IMR-90 (cell line): ENCODE measurements around the gene SMARCA4. TPM values are rescaled to one million over a fixed set of nuclear protein-coding genes. Genes with fewer than 3 reads are reported as not detected.

Experiments used
- ATAC-seq: fragments of 200-7000 bp; cut with Tn5 transposase; 2 replicates; pipeline ENCODE4 v1.9.1; 2020; ENCODE audit warnings: low read depth, mild to moderate bottlenecking, moderate library complexity
- BruUV-seq: library from RNA; stranded (reverse); fragments of 400-500 nt; replicated peaks from 2 replicates; lab custom pipeline; 2021; lab: Mats Ljungman, UMichigan
- CTCF ChIA-PET: fragments of 300-600 bp; formaldehyde crosslinking; extraction: SDS; loops from one replicate; lab custom pipeline; 2021; ENCODE audit warnings: antibody characterized with exemption; lab: Yijun Ruan, JAX
- POLR2A ChIA-PET: fragments of 300-600 bp; sonication (Branson Sonifier 250); formaldehyde crosslinking; loops from one replicate; lab custom pipeline; 2022; ENCODE audit warnings: antibody characterized with exemption; ENCODE audit not compliant: unreplicated experiment; lab: Charles Lee
- DNase-seq: peaks from one replicate; pipeline ENCODE4 v3.0.0; 2013
- H2AFZ ChIP-seq: replicated peaks from 2 replicates; pipeline ENCODE3; 2013; ENCODE audit warnings: low read length, mild to moderate bottlenecking; ENCODE audit not compliant: poor library complexity
- H2AK5ac ChIP-seq: 2 replicates; pipeline ENCODE4 v1.6.1; 2013; ENCODE audit warnings: low read depth, low read length, inconsistent platforms
- H2AK9ac ChIP-seq: replicated peaks from 2 replicates; pipeline ENCODE3; 2013; ENCODE audit warnings: mild to moderate bottlenecking, low read depth, low read length, moderate library complexity; ENCODE audit not compliant: poor library complexity
- H2BK120ac ChIP-seq: 2 replicates; pipeline ENCODE4 v1.6.1; 2013; ENCODE audit warnings: low read depth, low read length, inconsistent platforms
- H2BK15ac ChIP-seq: 3 replicates; pipeline ENCODE4 v1.6.1; 2013; ENCODE audit warnings: low read depth, low read length, inconsistent platforms
- H2BK20ac ChIP-seq: 2 replicates; pipeline ENCODE4 v1.6.1; 2013; ENCODE audit warnings: low read depth, mild to moderate bottlenecking, inconsistent platforms, low read length, moderate library complexity
- H2BK5ac ChIP-seq: 2 replicates; pipeline ENCODE4 v1.6.1; 2013; ENCODE audit warnings: mild to moderate bottlenecking, low read depth, low read length, inconsistent platforms; ENCODE audit not compliant: poor library complexity, severe bottlenecking
- H3K14ac ChIP-seq: replicated peaks from 2 replicates; pipeline ENCODE4 v1.6.1; 2013; ENCODE audit warnings: low read depth, low read length, inconsistent platforms
- H3K18ac ChIP-seq: 2 replicates; pipeline ENCODE4 v1.6.1; 2013; ENCODE audit warnings: low read depth, low read length, control low read depth
- H3K23ac ChIP-seq: 2 replicates; pipeline ENCODE4 v1.6.1; 2013; ENCODE audit warnings: low read depth, low read length, inconsistent platforms
- H3K27ac ChIP-seq: 2 replicates; pipeline ENCODE4 v1.5.1; 2013; ENCODE audit warnings: mild to moderate bottlenecking, control low read depth, low read length; ENCODE audit not compliant: insufficient read depth
- H3K27me3 ChIP-seq: 2 replicates; pipeline ENCODE4 v1.6.1; 2013; ENCODE audit warnings: low read length; ENCODE audit not compliant: control insufficient read depth, insufficient read depth
- H3K36me3 ChIP-seq: 2 replicates; pipeline ENCODE4 v1.6.1; 2013; ENCODE audit warnings: low read length, mixed read lengths; ENCODE audit not compliant: control insufficient read depth, insufficient read depth
- H3K4ac ChIP-seq: 2 replicates; pipeline ENCODE4 v1.6.1; 2013; ENCODE audit warnings: low read depth, low read length, inconsistent platforms
- H3K4me1 ChIP-seq: 2 replicates; pipeline ENCODE4 v1.6.1; 2013; ENCODE audit warnings: low read length, mixed read lengths; ENCODE audit not compliant: control insufficient read depth, insufficient read depth
- H3K4me2 ChIP-seq: 2 replicates; pipeline ENCODE4 v1.6.1; 2013; ENCODE audit warnings: low read depth, mild to moderate bottlenecking, control low read depth, low read length, moderate library complexity
- H3K4me3 ChIP-seq: 2 replicates; pipeline ENCODE4 v1.5.1; 2013; ENCODE audit warnings: low read depth, mild to moderate bottlenecking, control low read depth, low read length, moderate library complexity; ENCODE audit not compliant: insufficient read depth
- H3K56ac ChIP-seq: 2 replicates; pipeline ENCODE4 v1.6.1; 2013; ENCODE audit warnings: low read length, inconsistent platforms; ENCODE audit not compliant: insufficient read depth; ENCODE audit errors: extremely low read depth
- H3K79me1 ChIP-seq, 2 experiments: 2 replicates each; pipeline ENCODE4 v1.6.1; 2013; ENCODE audit warnings: low read length in 2 of 2, inconsistent platforms in 1 of 2, low read depth in 1 of 2
- H3K9ac ChIP-seq: 2 replicates; pipeline ENCODE4 v1.6.1; 2013; ENCODE audit warnings: low read depth, low read length, control low read depth
- H3K9me1 ChIP-seq: 2 replicates; pipeline ENCODE4 v1.6.1; 2013; ENCODE audit warnings: low read length, inconsistent platforms; ENCODE audit not compliant: insufficient read depth
- H3K9me3 ChIP-seq: 2 replicates; pipeline ENCODE4 v1.6.1; 2013; ENCODE audit warnings: low read length; ENCODE audit not compliant: control insufficient read depth, insufficient read depth
- H4K20me1 ChIP-seq: 2 replicates; pipeline ENCODE4 v1.6.1; 2013; ENCODE audit warnings: low read length, inconsistent platforms; ENCODE audit not compliant: insufficient read depth
- H4K5ac ChIP-seq: 2 replicates; pipeline ENCODE4 v1.6.1; 2013; ENCODE audit warnings: mild to moderate bottlenecking, low read depth, low read length, control low read depth
- H4K8ac ChIP-seq, 2 experiments: 2 replicates each; pipeline ENCODE4 v1.6.1; 2013; ENCODE audit warnings: low read depth in 2 of 2, low read length in 2 of 2, control low read depth in 1 of 2, inconsistent platforms in 1 of 2
- H4K91ac ChIP-seq: 2 replicates; pipeline ENCODE4 v1.6.1; 2013; ENCODE audit warnings: low read depth, low read length, inconsistent platforms; ENCODE audit not compliant: insufficient read depth
- CEBPB ChIP-seq: IDR thresholded peaks from 2 replicates; pipeline ENCODE4 v1.6.1; 2012; ENCODE audit warnings: low read depth, low read length, improper control_type of control experiment
- CHD1 ChIP-seq: IDR thresholded peaks from 2 replicates; pipeline ENCODE4 v1.6.1; 2012; ENCODE audit warnings: low read depth, low read length, improper control_type of control experiment
- CTCF ChIP-seq: conservative IDR thresholded peaks from 2 replicates; pipeline ENCODE4 v1.5.1; 2012; ENCODE audit warnings: mild to moderate bottlenecking, low read depth, low read length, improper control_type of control experiment
- ELK1 ChIP-seq: fragments of 150-350 bp; IDR thresholded peaks from 2 replicates; pipeline ENCODE4 v1.6.1; 2016; ENCODE audit warnings: low read depth, mild to moderate bottlenecking, low read length, moderate library complexity, borderline replicate concordance
- MAFK ChIP-seq: IDR thresholded peaks from 2 replicates; pipeline ENCODE4 v1.6.1; 2012; ENCODE audit warnings: low read depth, low read length, improper control_type of control experiment
- NFE2L2 ChIP-seq: fragments of 150-350 bp; IDR thresholded peaks from 2 replicates; pipeline ENCODE4 v1.6.1; 2016; ENCODE audit warnings: low read depth, mild to moderate bottlenecking, low read length
- POLR2A ChIP-seq: IDR thresholded peaks from 2 replicates; pipeline ENCODE4 v1.6.1; 2012; ENCODE audit warnings: mild to moderate bottlenecking, low read depth, low read length
- RCOR1 ChIP-seq: IDR thresholded peaks from 2 replicates; pipeline ENCODE4 v1.6.1; 2012; ENCODE audit warnings: mild to moderate bottlenecking, low read length, improper control_type of control experiment; ENCODE audit not compliant: insufficient replicate concordance
- RFX5 ChIP-seq: IDR thresholded peaks from 2 replicates; pipeline ENCODE4 v1.8.0; 2012; ENCODE audit warnings: low read depth, mild to moderate bottlenecking, low read length, moderate library complexity
- WGBS, 2 experiments: methylation state at CpG; one replicate each; pipeline versions ENCODE4 v1.1.5 to v1.1.7; 2013; ENCODE audit warnings: missing lambda C conversion rate in 2 of 2; ENCODE audit not compliant: insufficient read length in 1 of 2; ENCODE audit errors: extremely low coverage in 2 of 2; 5-methylcytosine and 5-hydroxymethylcytosine counted together
- dilution Hi-C: fragments of 300-500 bp; cut with HindIII; formaldehyde crosslinking; loops from one replicate; pipeline ENCODE4 v1.14.3; 2018; ENCODE audit warnings: low sequenced_read_pairs; ENCODE audit not compliant: unreplicated experiment
- in situ Hi-C: fragments of 300-500 bp; cut with MboI; formaldehyde crosslinking; loops from 3 replicates; pipeline ENCODE4 v1.14.3; 2019; ENCODE audit warnings: low sequenced_read_pairs, inconsistent platforms, mixed read lengths
- intact Hi-C: fragments of 100-400 bp; cut with micrococcal nuclease; formaldehyde crosslinking; loops from 2 replicates; pipeline ENCODE4 v1.10.0; 2022
- polyA plus RNA-seq, 3 experiments: library from polyadenylated mRNA; depleted of rRNA; stranded (reverse); fragments of >200 nt; gene quantifications; 2 replicates each; pipeline ENCODE4 v1.2.3, GENCODE V29; 2012; ENCODE audit warnings: low replicate concordance in 1 of 3
- total RNA-seq: library from RNA; depleted of rRNA; stranded (reverse); fragments of >200 nt; gene quantifications from 2 replicates; pipeline ENCODE4 v1.2.3, GENCODE V29; 2012

Gene SMARCA4
- total and polyA plus RNA-seq, 2 of the 4 experiments (the other 2 are of a cell fraction) = 41.4 to 85.6 TPM

- Histone ChIP-seq H3K23ac (no peak overlapping the region), H2AFZ (no peak overlapping the region), H3K14ac (no peak overlapping the region), H3K9ac (no peak overlapping the region), H3K4me2 (no peak overlapping the region), H2BK120ac (no peak overlapping the region), H4K91ac (no peak overlapping the region), H3K4me1 (no peaks in the 10 kb centered on the region), H4K20me1 (peaks cover 19% of the 10 kb centered on the region), H3K56ac (no peak overlapping the region), H2BK15ac (no peak overlapping the region), H3K79me1 (peaks cover 10 to 46% of the 10 kb centered on the region in 2 experiments; a peak in 3 of 4 replicates), H3K9me3 (no peaks in the 10 kb centered on the region), H3K9me1 (no peaks in the 10 kb centered on the region), H3K18ac (no peak overlapping the region), H3K27ac (no peak overlapping the region), H3K27me3 (no peaks in the 10 kb centered on the region), H2BK20ac (no peak overlapping the region), H3K36me3 (peaks cover 73% of the 10 kb centered on the region), H2AK9ac (no peak overlapping the region), H4K8ac (no peak overlapping the region), H4K5ac (no peak overlapping the region), H3K4ac (no peak overlapping the region), H3K4me3 (no peak overlapping the region), H2BK5ac (no peak overlapping the region), H2AK5ac (no peak overlapping the region)
- no peak for ATAC-seq
- intact Hi-C loops = no loop called here
- WGBS, 2 experiments = 97% methylated on average over 17 of the region's 20 CpGs; no CpG with 5 or more reads in 1 of the 2 experiments
- dilution Hi-C loops = no loop called here
- no peak for DNase-seq
- no TSS peak for BruUV-seq
- TF ChIP-seq NFE2L2 = no peak
- no peak for TF ChIP-seq MAFK
- no peak for TF ChIP-seq CEBPB
- TF ChIP-seq POLR2A = no peak
- no peak for TF ChIP-seq RFX5
- no peak for TF ChIP-seq RCOR1
- TF ChIP-seq ELK1 = no peak
- TF ChIP-seq CHD1 = no peak
- no peak for TF ChIP-seq CTCF
- CTCF ChIA-PET = no interaction called here
- in situ Hi-C loops = no loop called here
- POLR2A ChIA-PET = no interaction called here
Observed at GRCh38 chr19:10991076-10991475, 30.2 kb downstream of the SMARCA4 start.
